Measurements from ENCODE around the gene SAC3D1.

GRCh38 chr11:65040847-65041622, at the start of gene SAC3D1:
- TF ChIP-seq CTCF (IDR thresholded peaks at IDR 0.05) (no peak), CHD4 (IDR thresholded peaks at IDR 0.05; ENCODE audit: borderline replicate concordance) (no peak), CEBPB (IDR thresholded peaks at IDR 0.05) (no peak)
